ENCODE measurements around the gene DNAI7. TPM values are rescaled to one million over a fixed set of nuclear protein-coding genes. Genes with fewer than 3 reads are reported as not detected.

The DNAI7 gene
- total RNA-seq, 4 donors from 2014 or later, result 5.1 to 9.2 (median 6.9) TPM

DNA sequence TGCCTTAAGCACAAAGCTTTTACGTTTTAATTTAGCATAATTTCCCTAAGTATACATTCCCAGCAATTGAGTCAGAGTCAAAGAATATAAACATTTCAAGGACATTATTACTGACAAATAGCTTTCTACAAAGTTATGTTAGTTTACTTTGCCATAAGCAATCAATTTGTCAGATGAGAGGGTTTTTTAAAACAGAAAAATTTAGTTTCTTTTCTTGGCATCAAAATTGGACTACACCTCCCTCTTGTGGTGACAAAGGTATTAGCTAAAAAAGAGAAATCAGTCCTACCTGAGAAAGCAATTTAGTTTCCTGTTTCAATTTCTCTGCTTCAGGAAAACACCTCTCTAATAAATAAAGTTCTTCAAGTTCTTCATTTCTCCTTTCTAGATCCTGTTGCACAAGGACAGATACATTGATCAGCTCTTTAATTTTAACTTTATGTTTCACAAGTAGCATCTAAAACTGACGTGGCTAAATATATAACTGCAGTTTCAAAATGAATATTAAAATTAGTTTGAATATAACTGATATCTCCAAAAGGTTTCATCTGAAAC lies 39.9 kb downstream of the DNAI7 start:
- no peaks in the 10 kb centered on the region for H3K36me3 ChIP-seq
- no peak for TF ChIP-seq POLR2A (IDR thresholded peaks at IDR 0.05)
- TF ChIP-seq, protein P1, sequence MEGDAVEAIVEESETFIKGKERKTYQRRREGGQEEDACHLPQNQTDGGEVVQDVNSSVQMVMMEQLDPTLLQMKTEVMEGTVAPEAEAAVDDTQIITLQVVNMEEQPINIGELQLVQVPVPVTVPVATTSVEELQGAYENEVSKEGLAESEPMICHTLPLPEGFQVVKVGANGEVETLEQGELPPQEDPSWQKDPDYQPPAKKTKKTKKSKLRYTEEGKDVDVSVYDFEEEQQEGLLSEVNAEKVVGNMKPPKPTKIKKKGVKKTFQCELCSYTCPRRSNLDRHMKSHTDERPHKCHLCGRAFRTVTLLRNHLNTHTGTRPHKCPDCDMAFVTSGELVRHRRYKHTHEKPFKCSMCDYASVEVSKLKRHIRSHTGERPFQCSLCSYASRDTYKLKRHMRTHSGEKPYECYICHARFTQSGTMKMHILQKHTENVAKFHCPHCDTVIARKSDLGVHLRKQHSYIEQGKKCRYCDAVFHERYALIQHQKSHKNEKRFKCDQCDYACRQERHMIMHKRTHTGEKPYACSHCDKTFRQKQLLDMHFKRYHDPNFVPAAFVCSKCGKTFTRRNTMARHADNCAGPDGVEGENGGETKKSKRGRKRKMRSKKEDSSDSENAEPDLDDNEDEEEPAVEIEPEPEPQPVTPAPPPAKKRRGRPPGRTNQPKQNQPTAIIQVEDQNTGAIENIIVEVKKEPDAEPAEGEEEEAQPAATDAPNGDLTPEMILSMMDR (IDR thresholded peaks at IDR 0.05), result peak in 4 of 6 experiments; percentile 37 to 73 (median 63)
- peaks cover 0 to 3% of the 10 kb centered on the region in 2 donors for H3K4me1 ChIP-seq
- H3K27me3 ChIP-seq, result no peaks in the 10 kb centered on the region
- no peaks in the 10 kb centered on the region for H3K9me3 ChIP-seq
- no peak overlapping the region for H3K27ac ChIP-seq
- no peak overlapping the region for H3K4me3 ChIP-seq (replicated peaks in 1 of 3)
- intact Hi-C loops (cut with DNase I), result no loop called here
- 79 to 87% methylated on average over 2 of the region's 2 CpGs for WGBS, 2 donors
- DNase-seq, result no peak

DNA sequence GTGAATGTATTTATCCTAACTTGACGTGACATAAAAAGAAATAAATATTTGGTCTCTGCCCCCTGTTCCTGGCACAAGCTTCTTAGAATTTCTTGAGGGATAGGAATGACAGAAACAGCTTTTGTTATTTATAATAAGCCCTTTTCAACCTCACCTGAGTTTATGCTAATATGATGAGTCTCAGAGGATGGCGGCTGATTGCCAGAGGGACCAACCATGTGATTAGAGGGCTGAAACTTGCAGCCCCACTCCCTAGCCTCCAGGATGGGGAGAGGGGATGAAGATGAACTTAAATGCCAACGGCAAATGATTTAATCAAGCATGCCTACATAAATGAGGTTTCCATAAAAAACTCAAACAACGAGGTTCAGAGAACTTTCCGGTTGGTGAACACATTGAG lies 42.9 kb downstream of the DNAI7 start:
- DNase-seq, result no peak
- no peak overlapping the region for H3K4me3 ChIP-seq (replicated peaks in 1 of 3)
- H3K9me3 ChIP-seq, result no peaks in the 10 kb centered on the region
- H3K27me3 ChIP-seq, result no peaks in the 10 kb centered on the region
- 75% methylated on average over 5 of the region's 5 CpGs for WGBS, 2 donors
- peaks cover 0 to 3% of the 10 kb centered on the region in 2 donors for H3K4me1 ChIP-seq
- no peak for TF ChIP-seq POLR2A (IDR thresholded peaks at IDR 0.05)
- TF ChIP-seq, protein P1 (IDR thresholded peaks at IDR 0.05), result no peak
- H3K36me3 ChIP-seq, result no peaks in the 10 kb centered on the region
- intact Hi-C loops (cut with DNase I), result no loop called here
- no peak overlapping the region for H3K27ac ChIP-seq

DNA sequence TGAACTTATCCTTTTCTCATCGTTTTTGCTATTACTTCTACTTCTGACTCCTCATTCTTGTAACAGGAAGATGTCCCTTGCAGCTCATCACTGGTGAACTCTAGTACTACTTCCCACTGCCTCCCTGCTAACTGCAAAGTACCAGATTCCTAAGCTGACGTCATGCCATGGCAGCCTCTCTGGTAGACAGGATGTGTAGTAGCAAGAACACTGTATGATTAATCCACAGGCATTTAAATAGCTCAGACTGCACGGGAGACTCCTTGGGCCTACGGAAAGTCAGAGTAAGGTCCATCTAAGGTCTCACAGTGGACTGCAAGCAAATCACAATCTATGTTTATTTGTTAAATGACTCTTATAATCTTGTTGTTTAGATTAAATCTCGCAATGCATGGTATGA lies 43.5 kb downstream of the DNAI7 start:
- Histone ChIP-seq H3K36me3 (no peaks in the 10 kb centered on the region), H3K9me3 (no peaks in the 10 kb centered on the region), H3K4me1 (peaks cover 0 to 3% of the 10 kb centered on the region in 2 donors), H3K27ac (no peak overlapping the region), H3K27me3 (no peaks in the 10 kb centered on the region), H3K4me3 (replicated peaks in 1 of 3) (no peak overlapping the region)
- no peak for TF ChIP-seq POLR2A (IDR thresholded peaks at IDR 0.05)
- TF ChIP-seq, protein P1 (IDR thresholded peaks at IDR 0.05), result no peak
- WGBS, 2 donors, result 57 to 61% methylated on average over 5 of the region's 5 CpGs
- intact Hi-C loops (cut with DNase I), result no loop called here
- peak in 1 of 2 donors; percentile 10 for DNase-seq

DNA sequence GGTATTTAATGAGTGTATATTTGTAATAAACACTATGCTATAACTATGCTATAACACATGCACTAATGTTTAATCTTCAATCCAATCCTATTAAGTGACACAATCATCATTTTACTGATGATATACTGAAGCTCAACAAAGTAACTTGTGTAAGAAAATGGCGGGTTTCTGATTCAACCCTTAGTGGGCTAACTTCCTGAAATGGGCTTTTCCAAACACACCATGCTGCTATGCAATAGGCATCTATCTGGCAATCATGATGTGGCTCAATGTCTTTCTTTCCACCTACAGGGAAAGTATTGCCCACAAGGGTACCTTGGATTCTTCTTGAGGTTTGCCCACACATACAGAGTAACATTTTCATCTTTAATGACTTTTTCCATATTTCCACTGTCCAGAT lies 48.3 kb downstream of the DNAI7 start:
- no peak for DNase-seq
- intact Hi-C loops (cut with DNase I), result no loop called here
- TF ChIP-seq POLR2A (IDR thresholded peaks at IDR 0.05), result no peak
- TF ChIP-seq, protein P1 (IDR thresholded peaks at IDR 0.05), result no peak
- H3K9me3 ChIP-seq, result no peaks in the 10 kb centered on the region
- no peak overlapping the region for H3K27ac ChIP-seq
- no peaks in the 10 kb centered on the region for H3K4me1 ChIP-seq
- no peak overlapping the region for H3K4me3 ChIP-seq (replicated peaks in 1 of 3)
- H3K27me3 ChIP-seq, result no peaks in the 10 kb centered on the region
- H3K36me3 ChIP-seq, result no peaks in the 10 kb centered on the region
- WGBS, 2 donors, result 92 to 100% methylated on average over 1 of the region's 1 CpG

DNA sequence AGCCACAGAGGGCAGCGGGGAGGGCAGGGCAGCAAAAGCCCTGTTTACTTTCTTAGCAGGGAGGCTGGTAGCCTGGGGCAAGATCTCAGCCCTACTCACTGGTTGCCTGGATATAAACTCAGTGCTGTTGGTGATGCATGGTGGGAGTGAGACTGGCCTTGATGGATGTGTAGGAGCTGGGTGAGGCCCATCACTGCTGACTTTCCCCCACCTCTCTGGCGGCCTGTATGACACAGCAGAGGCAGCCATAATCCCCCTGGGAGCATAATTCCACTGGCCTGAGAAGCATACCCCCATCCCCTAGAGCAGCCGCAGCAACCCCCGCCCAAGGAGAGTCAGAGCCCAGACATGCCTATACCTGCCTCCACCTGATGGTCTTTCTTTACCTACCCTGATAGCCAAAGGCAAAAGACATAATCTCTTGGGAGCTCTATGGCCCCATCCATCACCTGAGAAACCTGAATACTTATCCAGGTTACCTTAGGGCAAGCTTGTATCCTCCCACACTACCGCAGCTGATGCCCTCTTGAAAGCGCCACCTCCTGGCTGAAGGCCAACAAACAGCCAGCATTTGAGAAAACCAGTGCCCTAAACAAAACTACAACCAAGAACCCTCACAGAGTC lies 59.3 kb downstream of the DNAI7 start:
- Histone ChIP-seq H3K4me3 (replicated peaks in 1 of 3) (no peak overlapping the region), H3K36me3 (no peaks in the 10 kb centered on the region), H3K27me3 (no peaks in the 10 kb centered on the region), H3K4me1 (no peaks in the 10 kb centered on the region), H3K9me3 (no peaks in the 10 kb centered on the region), H3K27ac (no peak overlapping the region)
- 56 to 71% methylated on average over 6 of the region's 6 CpGs for WGBS, 2 donors
- TF ChIP-seq, protein P1 (IDR thresholded peaks at IDR 0.05), result no peak
- TF ChIP-seq POLR2A (IDR thresholded peaks at IDR 0.05), result no peak
- intact Hi-C loops (cut with DNase I), result no loop called here
- DNase-seq, result peak; percentile 54 to 67
